GM11168 (cell line): Measurements from ENCODE around the gene BTBD17.

ENCODE experiments used
- in situ Hi-C: fragments of 300-500 bp; cut with MboI; formaldehyde crosslinking; loops from one replicate; pipeline ENCODE4 v1.12.0; 2022; ENCODE audit warnings: low sequenced_read_pairs; ENCODE audit not compliant: unreplicated experiment

BTBD17 gene

GRCh38 chr17:74389084-74389753 lies 27.6 kb upstream of the BTBD17 start:
- in situ Hi-C loops: no loop called here

- in situ Hi-C loops: no loop called here
Measured at GRCh38 chr17:74387365-74388218, 25.9 kb upstream of the BTBD17 start.

GRCh38 chr17:74386386-74386785 lies 24.7 kb upstream of the BTBD17 start:
- in situ Hi-C loops: no loop called here

GRCh38 chr17:74385201-74385600 lies 23.5 kb upstream of the BTBD17 start:
- in situ Hi-C loops: no loop called here

GRCh38 chr17:74383141-74383540 lies 21.5 kb upstream of the BTBD17 start:
- in situ Hi-C loops: loop anchor here (5.0 kb wide), 1 partner anchor 69 kb away; no protein-coding TSS in a partner anchor

GRCh38 chr17:74380959-74381808 lies 19.5 kb upstream of the BTBD17 start:
- in situ Hi-C loops: loop anchor here (5.0 kb wide), 1 partner anchor 71 kb away; no protein-coding TSS in a partner anchor

GRCh38 chr17:74380086-74380958 lies 18.7 kb upstream of the BTBD17 start:
- in situ Hi-C loops: loop anchor here (5.0 kb wide), 1 partner anchor 72 kb away; no protein-coding TSS in a partner anchor

- in situ Hi-C loops: loop anchor here (5.0 kb wide), 1 partner anchor 73 kb away; no protein-coding TSS in a partner anchor
Measured at GRCh38 chr17:74379495-74380085, 17.9 kb upstream of the BTBD17 start.

- in situ Hi-C loops: no loop called here
Measured at GRCh38 chr17:74374858-74375257, 13.2 kb upstream of the BTBD17 start.

GRCh38 chr17:74373838-74374606 lies 12.4 kb upstream of the BTBD17 start:
- in situ Hi-C loops: no loop called here

- in situ Hi-C loops: no loop called here
Measured at GRCh38 chr17:74372426-74372825, 10.8 kb upstream of the BTBD17 start.

GRCh38 chr17:74371653-74372147 lies 10.0 kb upstream of the BTBD17 start:
- in situ Hi-C loops: no loop called here

- in situ Hi-C loops: no loop called here
Measured at GRCh38 chr17:74369665-74370490, 8.2 kb upstream of the BTBD17 start.

GRCh38 chr17:74369221-74369620 lies 7.6 kb upstream of the BTBD17 start:
- in situ Hi-C loops: no loop called here

GRCh38 chr17:74368341-74369081 lies 6.8 kb upstream of the BTBD17 start:
- in situ Hi-C loops: no loop called here

- in situ Hi-C loops: no loop called here
Measured at GRCh38 chr17:74367206-74367605, 5.5 kb upstream of the BTBD17 start, which contains the start of gene GPR142. GPR142 (plus strand) TSS chr17:74367506; CDS start chr17:74369541, 2,035 bp downstream.
